ENCODE results near the gene LYRM4. TPM values are rescaled to one million over a fixed set of nuclear protein-coding genes. Genes with fewer than 3 reads are reported as not detected.

Gene LYRM4
- total and polyA plus RNA-seq, 2 experiments from 2014 or later, result 51.0 to 62.0 TPM

DNA sequence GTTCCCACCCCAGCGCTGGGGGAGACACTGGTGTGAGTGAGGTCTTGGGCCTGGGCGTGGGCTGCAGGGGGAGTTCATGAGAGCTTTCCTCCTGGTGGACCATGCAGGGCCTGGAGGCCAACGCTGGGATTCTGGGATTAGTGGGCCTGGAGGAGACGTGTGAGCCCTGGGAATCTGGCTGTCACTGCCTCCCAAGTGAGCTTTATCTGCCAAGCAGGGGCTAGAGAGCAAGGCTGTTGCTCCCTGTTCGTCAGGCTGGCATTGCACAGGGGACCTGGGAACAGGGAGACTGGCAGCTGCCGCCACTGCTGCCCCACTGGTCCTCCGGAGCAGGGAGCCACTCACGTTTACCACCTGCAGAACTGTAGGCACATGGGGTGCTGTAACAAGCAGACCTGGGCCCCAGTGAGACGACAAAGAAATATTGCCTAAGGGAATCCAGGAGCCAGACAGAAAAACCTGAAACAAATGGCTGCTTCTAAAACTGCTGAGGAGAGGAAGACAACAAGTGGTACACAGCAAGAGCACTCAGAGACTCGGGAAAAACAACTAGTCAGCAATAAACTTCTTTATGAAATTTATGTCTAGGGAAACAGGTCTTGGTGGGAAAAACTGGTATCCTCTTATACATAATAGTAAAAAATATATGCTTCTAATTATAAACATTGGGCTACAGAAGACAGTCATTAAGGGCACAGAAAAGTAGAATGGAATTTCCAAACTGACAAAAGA, 130.4 kb downstream of the LYRM4 start:
- Histone ChIP-seq H3K27me3 (ENCODE audit: insufficient read depth) (no peaks in the 10 kb centered on the region), H3K27ac (ENCODE audit: low read depth) (no peak overlapping the region), H3K4me3 (no peak overlapping the region), H3K4me2 (no peak overlapping the region), H3K9me2 (ENCODE audit: insufficient read depth) (no peaks in the 10 kb centered on the region), H2AFZ (no peak overlapping the region), H3F3A (replicated peaks; ENCODE audit: low read depth) (peaks cover 7% of the 10 kb centered on the region), H3K4me1 (ENCODE audit: insufficient read depth) (peaks cover 33% of the 10 kb centered on the region), H4K20me1 (replicated peaks; ENCODE audit: insufficient read depth) (no peaks in the 10 kb centered on the region), H3K79me2 (replicated peaks; ENCODE audit: insufficient read depth) (no peaks in the 10 kb centered on the region), H3K36me3 (ENCODE audit: insufficient read depth) (no peaks in the 10 kb centered on the region)
- no peak for ATAC-seq
- Mint-ChIP-seq H3K27me3 (ENCODE audit: insufficient read depth, low read depth, poor library complexity) (peaks cover 3% of the 10 kb centered on the region), H3K27ac (peak overlapping the region; percentile 27; the same call in 1 of the 2 replicates), H3K4me1 (peaks cover 64% of the 10 kb centered on the region), H3K4me3 (no peak overlapping the region), H3K36me3 (ENCODE audit: low read depth) (no peaks in the 10 kb centered on the region; the same call in 2 of the 3 replicates), H3K9me3 (no peaks in the 10 kb centered on the region)
- TF ChIP-seq ZNF331 (CRISPR knock-in tag; IDR thresholded peaks at IDR 0.05; ENCODE audit: low read depth) (no peak), POLR2AphosphoS5 (IDR thresholded peaks at IDR 0.05; ENCODE audit: low read depth) (no peak)
- DNase-seq (ENCODE audit: low spot score), result no peak

DNA sequence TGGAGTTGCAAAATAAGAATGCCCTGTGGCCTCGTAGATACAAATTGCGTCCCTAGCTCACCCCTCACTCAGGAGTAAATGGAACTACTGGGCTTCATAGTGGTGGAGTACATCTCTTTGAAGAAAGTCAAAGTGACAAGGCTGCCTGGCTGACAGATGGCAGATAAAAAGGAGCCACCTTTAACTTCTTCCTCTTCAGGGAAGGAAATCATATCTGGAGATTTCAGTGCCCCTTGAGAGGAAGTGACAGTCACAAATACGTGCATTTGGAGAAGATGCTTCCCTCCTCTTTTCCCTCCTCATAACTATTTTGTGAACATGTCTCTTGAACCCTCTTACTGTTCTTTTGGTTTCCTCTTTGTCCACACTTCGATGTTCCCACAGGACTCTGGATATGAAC, 132.4 kb downstream of the LYRM4 start:
- Histone ChIP-seq H3K27ac (ENCODE audit: low read depth) (no peak overlapping the region), H3F3A (replicated peaks; ENCODE audit: low read depth) (peaks cover 3% of the 10 kb centered on the region), H3K4me3 (no peak overlapping the region), H3K79me2 (replicated peaks; ENCODE audit: insufficient read depth) (no peaks in the 10 kb centered on the region), H3K27me3 (ENCODE audit: insufficient read depth) (no peaks in the 10 kb centered on the region), H3K4me2 (no peak overlapping the region), H2AFZ (no peak overlapping the region), H3K36me3 (ENCODE audit: insufficient read depth) (no peaks in the 10 kb centered on the region), H4K20me1 (replicated peaks; ENCODE audit: insufficient read depth) (no peaks in the 10 kb centered on the region; the same call in 1 of the 2 replicates), H3K9me2 (ENCODE audit: insufficient read depth) (no peaks in the 10 kb centered on the region), H3K4me1 (ENCODE audit: insufficient read depth) (peaks cover 22% of the 10 kb centered on the region)
- Mint-ChIP-seq H3K9me3 (no peaks in the 10 kb centered on the region), H3K4me3 (no peak overlapping the region), H3K36me3 (ENCODE audit: low read depth) (no peaks in the 10 kb centered on the region; the same call in 2 of the 3 replicates), H3K27me3 (ENCODE audit: insufficient read depth, low read depth, poor library complexity) (peaks cover 3% of the 10 kb centered on the region), H3K4me1 (peaks cover 53% of the 10 kb centered on the region), H3K27ac (no peak overlapping the region)
- DNase-seq (ENCODE audit: low spot score) (no peak), ATAC-seq (no peak)
- TF ChIP-seq NANOG (IDR thresholded peaks at IDR 0.05; ENCODE audit: borderline replicate concordance) (no peak), ZNF114 (CRISPR knock-in tag; IDR thresholded peaks at IDR 0.05) (no peak), STAT1 (IDR thresholded peaks at IDR 0.05; ENCODE audit: unreplicated experiment) (no peak), JUNB (IDR thresholded peaks at IDR 0.05; ENCODE audit: unreplicated experiment) (no peak), ZNF331 (CRISPR knock-in tag; IDR thresholded peaks at IDR 0.05; ENCODE audit: low read depth) (no peak), EZH2 (IDR thresholded peaks at IDR 0.05; ENCODE audit: low read depth, unreplicated experiment) (no peak), EZH2phosphoT487 (IDR thresholded peaks at IDR 0.05; ENCODE audit: unreplicated experiment) (no peak)
- TF ChIP-seq, protein P1, sequence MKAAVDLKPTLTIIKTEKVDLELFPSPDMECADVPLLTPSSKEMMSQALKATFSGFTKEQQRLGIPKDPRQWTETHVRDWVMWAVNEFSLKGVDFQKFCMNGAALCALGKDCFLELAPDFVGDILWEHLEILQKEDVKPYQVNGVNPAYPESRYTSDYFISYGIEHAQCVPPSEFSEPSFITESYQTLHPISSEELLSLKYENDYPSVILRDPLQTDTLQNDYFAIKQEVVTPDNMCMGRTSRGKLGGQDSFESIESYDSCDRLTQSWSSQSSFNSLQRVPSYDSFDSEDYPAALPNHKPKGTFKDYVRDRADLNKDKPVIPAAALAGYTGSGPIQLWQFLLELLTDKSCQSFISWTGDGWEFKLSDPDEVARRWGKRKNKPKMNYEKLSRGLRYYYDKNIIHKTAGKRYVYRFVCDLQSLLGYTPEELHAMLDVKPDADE (IDR thresholded peaks at IDR 0.05), result no peak
- TF ChIP-seq, protein P2, sequence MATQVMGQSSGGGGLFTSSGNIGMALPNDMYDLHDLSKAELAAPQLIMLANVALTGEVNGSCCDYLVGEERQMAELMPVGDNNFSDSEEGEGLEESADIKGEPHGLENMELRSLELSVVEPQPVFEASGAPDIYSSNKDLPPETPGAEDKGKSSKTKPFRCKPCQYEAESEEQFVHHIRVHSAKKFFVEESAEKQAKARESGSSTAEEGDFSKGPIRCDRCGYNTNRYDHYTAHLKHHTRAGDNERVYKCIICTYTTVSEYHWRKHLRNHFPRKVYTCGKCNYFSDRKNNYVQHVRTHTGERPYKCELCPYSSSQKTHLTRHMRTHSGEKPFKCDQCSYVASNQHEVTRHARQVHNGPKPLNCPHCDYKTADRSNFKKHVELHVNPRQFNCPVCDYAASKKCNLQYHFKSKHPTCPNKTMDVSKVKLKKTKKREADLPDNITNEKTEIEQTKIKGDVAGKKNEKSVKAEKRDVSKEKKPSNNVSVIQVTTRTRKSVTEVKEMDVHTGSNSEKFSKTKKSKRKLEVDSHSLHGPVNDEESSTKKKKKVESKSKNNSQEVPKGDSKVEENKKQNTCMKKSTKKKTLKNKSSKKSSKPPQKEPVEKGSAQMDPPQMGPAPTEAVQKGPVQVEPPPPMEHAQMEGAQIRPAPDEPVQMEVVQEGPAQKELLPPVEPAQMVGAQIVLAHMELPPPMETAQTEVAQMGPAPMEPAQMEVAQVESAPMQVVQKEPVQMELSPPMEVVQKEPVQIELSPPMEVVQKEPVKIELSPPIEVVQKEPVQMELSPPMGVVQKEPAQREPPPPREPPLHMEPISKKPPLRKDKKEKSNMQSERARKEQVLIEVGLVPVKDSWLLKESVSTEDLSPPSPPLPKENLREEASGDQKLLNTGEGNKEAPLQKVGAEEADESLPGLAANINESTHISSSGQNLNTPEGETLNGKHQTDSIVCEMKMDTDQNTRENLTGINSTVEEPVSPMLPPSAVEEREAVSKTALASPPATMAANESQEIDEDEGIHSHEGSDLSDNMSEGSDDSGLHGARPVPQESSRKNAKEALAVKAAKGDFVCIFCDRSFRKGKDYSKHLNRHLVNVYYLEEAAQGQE (IDR thresholded peaks at IDR 0.05; ENCODE audit: unreplicated experiment), result no peak
- TF ChIP-seq, protein P3, sequence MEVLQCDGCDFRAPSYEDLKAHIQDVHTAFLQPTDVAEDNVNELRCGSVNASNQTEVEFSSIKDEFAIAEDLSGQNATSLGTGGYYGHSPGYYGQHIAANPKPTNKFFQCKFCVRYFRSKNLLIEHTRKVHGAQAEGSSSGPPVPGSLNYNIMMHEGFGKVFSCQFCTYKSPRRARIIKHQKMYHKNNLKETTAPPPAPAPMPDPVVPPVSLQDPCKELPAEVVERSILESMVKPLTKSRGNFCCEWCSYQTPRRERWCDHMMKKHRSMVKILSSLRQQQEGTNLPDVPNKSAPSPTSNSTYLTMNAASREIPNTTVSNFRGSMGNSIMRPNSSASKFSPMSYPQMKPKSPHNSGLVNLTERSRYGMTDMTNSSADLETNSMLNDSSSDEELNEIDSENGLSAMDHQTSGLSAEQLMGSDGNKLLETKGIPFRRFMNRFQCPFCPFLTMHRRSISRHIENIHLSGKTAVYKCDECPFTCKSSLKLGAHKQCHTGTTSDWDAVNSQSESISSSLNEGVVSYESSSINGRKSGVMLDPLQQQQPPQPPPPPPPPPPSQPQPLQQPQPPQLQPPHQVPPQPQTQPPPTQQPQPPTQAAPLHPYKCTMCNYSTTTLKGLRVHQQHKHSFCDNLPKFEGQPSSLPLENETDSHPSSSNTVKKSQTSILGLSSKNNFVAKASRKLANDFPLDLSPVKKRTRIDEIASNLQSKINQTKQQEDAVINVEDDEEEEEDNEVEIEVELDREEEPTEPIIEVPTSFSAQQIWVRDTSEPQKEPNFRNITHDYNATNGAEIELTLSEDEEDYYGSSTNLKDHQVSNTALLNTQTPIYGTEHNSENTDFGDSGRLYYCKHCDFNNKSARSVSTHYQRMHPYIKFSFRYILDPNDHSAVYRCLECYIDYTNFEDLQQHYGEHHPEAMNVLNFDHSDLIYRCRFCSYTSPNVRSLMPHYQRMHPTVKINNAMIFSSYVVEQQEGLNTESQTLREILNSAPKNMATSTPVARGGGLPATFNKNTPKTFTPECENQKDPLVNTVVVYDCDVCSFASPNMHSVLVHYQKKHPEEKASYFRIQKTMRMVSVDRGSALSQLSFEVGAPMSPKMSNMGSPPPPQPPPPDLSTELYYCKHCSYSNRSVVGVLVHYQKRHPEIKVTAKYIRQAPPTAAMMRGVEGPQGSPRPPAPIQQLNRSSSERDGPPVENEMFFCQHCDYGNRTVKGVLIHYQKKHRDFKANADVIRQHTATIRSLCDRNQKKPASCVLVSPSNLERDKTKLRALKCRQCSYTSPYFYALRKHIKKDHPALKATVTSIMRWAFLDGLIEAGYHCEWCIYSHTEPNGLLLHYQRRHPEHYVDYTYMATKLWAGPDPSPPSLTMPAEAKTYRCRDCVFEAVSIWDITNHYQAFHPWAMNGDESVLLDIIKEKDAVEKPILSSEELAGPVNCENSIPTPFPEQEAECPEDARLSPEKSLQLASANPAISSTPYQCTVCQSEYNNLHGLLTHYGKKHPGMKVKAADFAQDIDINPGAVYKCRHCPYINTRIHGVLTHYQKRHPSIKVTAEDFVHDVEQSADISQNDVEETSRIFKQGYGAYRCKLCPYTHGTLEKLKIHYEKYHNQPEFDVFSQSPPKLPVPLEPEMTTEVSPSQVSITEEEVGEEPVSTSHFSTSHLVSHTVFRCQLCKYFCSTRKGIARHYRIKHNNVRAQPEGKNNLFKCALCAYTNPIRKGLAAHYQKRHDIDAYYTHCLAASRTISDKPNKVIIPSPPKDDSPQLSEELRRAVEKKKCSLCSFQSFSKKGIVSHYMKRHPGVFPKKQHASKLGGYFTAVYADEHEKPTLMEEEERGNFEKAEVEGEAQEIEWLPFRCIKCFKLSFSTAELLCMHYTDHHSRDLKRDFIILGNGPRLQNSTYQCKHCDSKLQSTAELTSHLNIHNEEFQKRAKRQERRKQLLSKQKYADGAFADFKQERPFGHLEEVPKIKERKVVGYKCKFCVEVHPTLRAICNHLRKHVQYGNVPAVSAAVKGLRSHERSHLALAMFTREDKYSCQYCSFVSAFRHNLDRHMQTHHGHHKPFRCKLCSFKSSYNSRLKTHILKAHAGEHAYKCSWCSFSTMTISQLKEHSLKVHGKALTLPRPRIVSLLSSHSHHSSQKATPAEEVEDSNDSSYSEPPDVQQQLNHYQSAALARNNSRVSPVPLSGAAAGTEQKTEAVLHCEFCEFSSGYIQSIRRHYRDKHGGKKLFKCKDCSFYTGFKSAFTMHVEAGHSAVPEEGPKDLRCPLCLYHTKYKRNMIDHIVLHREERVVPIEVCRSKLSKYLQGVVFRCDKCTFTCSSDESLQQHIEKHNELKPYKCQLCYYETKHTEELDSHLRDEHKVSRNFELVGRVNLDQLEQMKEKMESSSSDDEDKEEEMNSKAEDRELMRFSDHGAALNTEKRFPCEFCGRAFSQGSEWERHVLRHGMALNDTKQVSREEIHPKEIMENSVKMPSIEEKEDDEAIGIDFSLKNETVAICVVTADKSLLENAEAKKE (CRISPR knock-in tag; IDR thresholded peaks at IDR 0.05), result no peak
